PC-3 (cell line): ENCODE results near the gene RABL6. TPM values are rescaled to one million over a fixed set of nuclear protein-coding genes. Genes with fewer than 3 reads are reported as not detected.

Experiments used
- ATAC-seq: fragments of 200-7000 bp; cut with Tn5 transposase; 2 replicates; pipeline ENCODE4 v1.9.1; 2020; ENCODE audit warnings: mild to moderate bottlenecking, moderate library complexity
- BruUV-seq: library from RNA; stranded (reverse); fragments of 400-500 nt; replicated peaks from 2 replicates; lab custom pipeline; 2021; lab: Mats Ljungman, UMichigan
- CTCF ChIA-PET: fragments of 300-600 bp; sonication (Branson Sonifier 250); formaldehyde crosslinking; loops from one replicate; lab custom pipeline; 2022; ENCODE audit warnings: antibody characterized with exemption; lab: Charles Lee
- POLR2A ChIA-PET: fragments of 300-600 bp; sonication (Branson Sonifier 250); formaldehyde crosslinking; loops from one replicate; lab custom pipeline; 2022; ENCODE audit warnings: antibody characterized with exemption; ENCODE audit not compliant: unreplicated experiment; lab: Charles Lee
- DNase-seq: peaks from one replicate; pipeline ENCODE4 v3.0.0-alpha.2; 2015
- H2AFZ ChIP-seq: fragments of 300-600 bp; sonication (generic); 2 replicates; pipeline ENCODE4 v1.6.0; 2016; ENCODE audit warnings: antibody characterized with exemption, low read length
- H3F3A ChIP-seq: fragments of 300-600 bp; sonication (generic); one replicate; pipeline ENCODE4 v1.6.0; 2017; ENCODE audit warnings: antibody characterized with exemption, low read length, control low read depth, mild to moderate bottlenecking; ENCODE audit not compliant: unreplicated experiment
- H3K27ac ChIP-seq: fragments of 300-600 bp; sonication (generic); 2 replicates; pipeline ENCODE4 v1.5.1; 2016; ENCODE audit warnings: mild to moderate bottlenecking, low read length
- H3K27me3 ChIP-seq: fragments of 300-600 bp; sonication (generic); 2 replicates; pipeline ENCODE4 v1.6.1; 2016; ENCODE audit warnings: low read length, mixed read lengths
- H3K36me3 ChIP-seq: fragments of 300-600 bp; sonication (generic); 2 replicates; pipeline ENCODE4 v1.6.1; 2016; ENCODE audit warnings: low read depth, mixed run types, low read length, mixed read lengths
- H3K4me1 ChIP-seq: fragments of 300-600 bp; sonication (generic); 2 replicates; pipeline ENCODE4 v1.5.1; 2016; ENCODE audit warnings: low read length; ENCODE audit not compliant: insufficient read depth
- H3K4me2 ChIP-seq: fragments of 300-600 bp; sonication (generic); 2 replicates; pipeline ENCODE4 v1.6.0; 2016; ENCODE audit warnings: low read length
- H3K4me3 ChIP-seq: fragments of 300-600 bp; sonication (generic); 2 replicates; pipeline ENCODE4 v1.5.1; 2016; ENCODE audit warnings: mild to moderate bottlenecking, low read length, mixed read lengths
- H3K79me2 ChIP-seq: fragments of 300-600 bp; sonication (generic); 2 replicates; pipeline ENCODE4 v1.6.1; 2017; ENCODE audit warnings: low read length, mixed read lengths
- H3K9ac ChIP-seq: fragments of 300-600 bp; sonication (generic); 2 replicates; pipeline ENCODE4 v1.6.0; 2016; ENCODE audit warnings: mild to moderate bottlenecking, low read length
- H3K9me2 ChIP-seq: fragments of 300-600 bp; sonication (generic); replicated peaks from 2 replicates; pipeline ENCODE4 v1.6.1; 2016; ENCODE audit warnings: mixed run types, low read length, mixed read lengths
- H3K9me3 ChIP-seq: fragments of 300-600 bp; sonication (generic); 2 replicates; pipeline ENCODE4 v1.6.1; 2016; ENCODE audit warnings: low read length, mixed read lengths
- H4K20me1 ChIP-seq: fragments of 300-600 bp; sonication (generic); 2 replicates; pipeline ENCODE4 v1.6.1; 2016; ENCODE audit warnings: low read length, mixed read lengths
- CTCF ChIP-seq: fragments of 300-600 bp; sonication (generic); conservative IDR thresholded peaks from 2 replicates; pipeline ENCODE4 v1.5.1; 2017; ENCODE audit warnings: antibody characterized with exemption, low read depth, mild to moderate bottlenecking, low read length
- EZH2 ChIP-seq: fragments of 300-600 bp; sonication (generic); IDR thresholded peaks from one replicate; pipeline ENCODE4 v1.6.1; 2017; ENCODE audit warnings: antibody characterized with exemption, mild to moderate bottlenecking, low read length; ENCODE audit not compliant: unreplicated experiment
- EZH2phosphoT487 ChIP-seq: fragments of 300-600 bp; sonication (generic); IDR thresholded peaks from 2 replicates; pipeline ENCODE4 v1.6.1; 2018; ENCODE audit warnings: mild to moderate bottlenecking, antibody characterized with exemption, low read length, borderline replicate concordance
- intact Hi-C: fragments of 100-400 bp; cut with micrococcal nuclease; formaldehyde crosslinking; loops from 2 replicates; pipeline ENCODE4 v1.9.0; 2023
- total RNA-seq: library from RNA; depleted of rRNA; stranded (reverse); fragments of >200 nt; gene quantifications from 2 replicates; pipeline ENCODE4 v1.2.3, GENCODE V29; 2014

The RABL6 gene
- total RNA-seq, 1 experiment from 2014 or later = 84.3 TPM

DNA sequence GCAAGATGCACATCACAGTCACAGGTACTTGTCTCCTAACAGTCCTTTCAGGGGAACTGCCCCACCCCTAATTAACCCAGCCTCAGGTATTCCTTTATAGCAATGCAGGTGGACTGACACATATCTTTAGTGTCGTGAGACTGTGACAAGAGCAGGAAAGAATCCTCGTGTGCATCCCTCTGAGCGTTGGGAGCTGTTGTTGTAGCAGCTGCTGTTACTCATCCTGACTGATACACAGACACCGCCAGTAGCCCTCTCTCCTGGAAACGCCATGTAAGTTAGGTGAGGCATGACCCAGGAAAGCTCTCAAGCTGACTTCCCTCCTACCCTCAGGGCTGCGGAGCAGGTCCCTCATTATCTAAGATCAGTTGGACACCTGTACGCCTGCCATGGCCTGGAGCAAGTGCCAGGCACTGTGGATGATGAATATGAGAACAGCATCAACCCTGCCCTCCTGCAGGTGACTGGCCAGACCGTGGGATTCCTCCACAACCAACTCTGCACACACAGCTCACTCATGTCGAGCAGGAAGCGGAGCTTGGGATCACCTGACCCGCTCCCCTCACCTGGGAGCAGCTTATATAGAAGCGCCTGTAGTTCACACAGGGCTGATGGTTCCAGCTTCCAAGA is 33.2 kb upstream of the RABL6 start:
- intact Hi-C loops = no loop called here
- TF ChIP-seq EZH2 (no peak), EZH2phosphoT487 (no peak), CTCF (no peak)
- H3K9me2 ChIP-seq = no peaks in the 10 kb centered on the region
- no peak overlapping the region for H3K27ac ChIP-seq
- H3K9me3 ChIP-seq = no peaks in the 10 kb centered on the region
- ATAC-seq (no peak), DNase-seq (no peak)
- CTCF ChIA-PET = no interaction called here
- no peaks in the 10 kb centered on the region for H3K36me3 ChIP-seq
- no peaks in the 10 kb centered on the region; the same call in 1 of the 2 replicates for H3K4me1 ChIP-seq
- BruUV-seq = no TSS peak
- H3K9ac ChIP-seq = no peak overlapping the region
- POLR2A ChIA-PET = interaction anchor here (0.6 kb wide), 1 partner anchor 150 kb away, joined by 4 read pairs; no protein-coding TSS in a partner anchor
- no peaks in the 10 kb centered on the region for H3K79me2 ChIP-seq
- H3K27me3 ChIP-seq = peaks cover 15% of the 10 kb centered on the region; the same call in 1 of the 2 replicates
- no peak overlapping the region for H2AFZ ChIP-seq
- no peaks in the 10 kb centered on the region for H3F3A ChIP-seq
- H3K4me3 ChIP-seq = no peak overlapping the region
- H4K20me1 ChIP-seq = no peaks in the 10 kb centered on the region
- H3K4me2 ChIP-seq = no peak overlapping the region

DNA sequence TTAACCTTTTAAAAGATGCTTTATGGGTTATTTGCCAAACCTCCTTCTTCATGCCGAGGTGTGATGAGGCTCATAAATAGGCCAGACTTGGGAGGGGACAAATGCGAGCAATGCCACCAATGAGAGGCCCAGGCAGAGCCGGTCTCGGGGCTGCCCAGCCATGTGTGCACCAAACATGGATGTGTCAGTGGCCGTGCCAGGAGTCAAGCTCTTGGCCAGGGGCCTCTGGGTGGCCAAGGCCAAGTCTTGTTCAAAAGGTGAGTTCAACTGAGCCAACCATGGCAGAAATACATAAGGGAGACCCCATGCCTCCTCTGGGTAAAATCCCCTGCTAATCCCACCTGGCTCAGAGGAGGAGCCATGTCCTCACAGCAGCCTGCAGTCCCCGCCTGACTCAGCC is 32.6 kb upstream of the RABL6 start:
- Histone ChIP-seq H3K4me2 (no peak overlapping the region), H3K9me3 (no peaks in the 10 kb centered on the region), H3K79me2 (no peaks in the 10 kb centered on the region), H4K20me1 (no peaks in the 10 kb centered on the region), H3K4me3 (no peak overlapping the region), H3K27ac (no peak overlapping the region), H3K9ac (no peak overlapping the region), H3F3A (no peaks in the 10 kb centered on the region), H3K9me2 (no peaks in the 10 kb centered on the region), H3K27me3 (peaks cover 15% of the 10 kb centered on the region; the same call in 1 of the 2 replicates), H3K4me1 (no peaks in the 10 kb centered on the region), H3K36me3 (no peaks in the 10 kb centered on the region), H2AFZ (no peak overlapping the region)
- TF ChIP-seq CTCF (no peak), EZH2phosphoT487 (no peak), EZH2 (no peak)
- intact Hi-C loops = no loop called here
- no TSS peak for BruUV-seq
- ChIA-PET CTCF (no interaction called here), POLR2A (interaction anchor here (0.6 kb wide), 1 partner anchor 150 kb away, joined by 4 read pairs; no protein-coding TSS in a partner anchor)
- ATAC-seq = no peak
- DNase-seq = no peak

DNA sequence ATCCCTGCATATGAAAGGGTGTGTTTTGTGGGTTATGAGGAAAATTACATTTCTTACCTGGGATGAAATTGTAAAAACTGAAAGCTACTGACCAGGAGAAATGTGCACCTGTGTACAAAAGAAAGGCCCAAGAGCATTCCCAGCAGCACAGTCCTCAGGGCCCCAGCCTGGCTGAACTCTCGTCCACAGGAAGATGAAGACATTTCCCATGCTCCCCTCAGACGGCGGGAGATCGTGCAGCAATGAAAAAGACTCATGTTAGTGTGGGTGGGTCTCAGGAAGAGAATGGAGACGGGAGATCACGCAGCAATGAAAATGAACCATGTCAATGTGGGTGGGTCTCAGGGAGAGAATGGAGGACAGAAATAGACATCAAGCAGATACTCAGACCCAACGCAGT is 30.8 kb upstream of the RABL6 start:
- Histone ChIP-seq H3K4me2 (no peak overlapping the region), H3K4me1 (no peaks in the 10 kb centered on the region), H3K79me2 (no peaks in the 10 kb centered on the region), H3K27me3 (peaks cover 15% of the 10 kb centered on the region; the same call in 1 of the 2 replicates), H3K9me2 (no peaks in the 10 kb centered on the region), H4K20me1 (no peaks in the 10 kb centered on the region), H3K4me3 (no peak overlapping the region), H3K9me3 (no peaks in the 10 kb centered on the region), H3K27ac (no peak overlapping the region), H3K9ac (no peak overlapping the region), H3K36me3 (no peaks in the 10 kb centered on the region), H3F3A (no peaks in the 10 kb centered on the region), H2AFZ (no peak overlapping the region)
- no peak for TF ChIP-seq EZH2
- no peak for TF ChIP-seq EZH2phosphoT487
- no peak for TF ChIP-seq CTCF
- ChIA-PET POLR2A (no interaction called here), CTCF (no interaction called here)
- DNase-seq = no peak
- intact Hi-C loops = no loop called here
- no TSS peak for BruUV-seq
- ATAC-seq = no peak
